Bronchial epithelial cell (primary cell): ENCODE data around the gene LTBP3. TPM values are rescaled to one million over a fixed set of nuclear protein-coding genes. Genes with fewer than 3 reads are reported as not detected.

Experiments
- DNase-seq: peaks from one replicate; pipeline ENCODE4 v3.0.0-alpha.2; 2010; ENCODE audit warnings: low read depth
- FAIRE-seq: peaks from 2 replicates; lab custom pipeline; 2011; peaks lifted over from hg19 to GRCh38; lab: Jason Lieb, UNC
- H3K27me3 ChIP-seq: 2 replicates; pipeline ENCODE4 v1.5.1; 2011; ENCODE audit warnings: low read length; ENCODE audit not compliant: control insufficient read depth, insufficient read depth
- H3K36me3 ChIP-seq: 2 replicates; pipeline ENCODE4 v1.5.1; 2011; ENCODE audit warnings: low read length; ENCODE audit not compliant: control insufficient read depth, insufficient read depth
- H3K4me3 ChIP-seq: 2 replicates; pipeline ENCODE4 v1.5.1; 2011; ENCODE audit warnings: mild to moderate bottlenecking, low read depth, low read length, control low read depth
- total RNA-seq: library from RNA; depleted of rRNA; stranded (reverse); fragments of >200 nt; gene quantifications from 2 replicates; pipeline ENCODE4 v1.2.1, GENCODE V29; 2014
- TF ChIP-seq, protein P1 (sequence below): IDR thresholded peaks from 2 replicates; pipeline ENCODE4 v1.5.1; 2011; ENCODE audit warnings: mild to moderate bottlenecking, moderate library complexity, low read length, control low read depth, inconsistent platforms; ENCODE audit not compliant: insufficient read depth, severe bottlenecking

The LTBP3 gene
- total RNA-seq, 1 donor from 2014 or later: 35.0 TPM

DNA sequence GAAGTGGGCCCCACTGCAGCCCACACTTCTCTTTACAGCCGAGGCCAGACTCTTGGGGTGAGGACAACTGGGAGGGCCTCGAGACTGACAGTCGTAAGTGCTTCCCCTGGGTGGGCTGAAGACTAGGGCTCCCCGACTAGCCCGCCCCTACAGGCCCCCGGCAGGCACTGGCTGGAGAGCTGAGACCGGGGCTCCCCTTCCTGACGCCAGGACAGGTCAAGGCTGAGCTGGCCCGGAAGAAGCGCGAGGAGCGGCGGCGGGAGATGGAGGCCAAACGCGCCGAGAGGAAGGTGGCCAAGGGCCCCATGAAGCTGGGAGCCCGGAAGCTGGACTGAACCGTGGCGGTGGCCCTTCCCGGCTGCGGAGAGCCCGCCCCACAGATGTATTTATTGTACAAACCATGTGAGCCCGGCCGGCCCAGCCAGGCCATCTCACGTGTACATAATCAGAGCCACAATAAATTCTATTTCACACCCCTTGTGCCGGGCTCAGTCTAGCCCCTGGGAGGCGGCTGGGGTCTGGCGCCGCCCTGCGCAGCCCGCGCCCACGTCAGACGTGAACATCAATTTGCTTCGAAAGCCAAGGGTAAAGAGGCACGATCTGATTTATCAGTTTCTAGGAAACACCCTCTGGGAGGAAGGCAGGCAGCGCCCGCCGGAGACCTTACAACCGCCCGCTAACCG, 19.8 kb downstream of the LTBP3 start:
- TF ChIP-seq, protein P1, sequence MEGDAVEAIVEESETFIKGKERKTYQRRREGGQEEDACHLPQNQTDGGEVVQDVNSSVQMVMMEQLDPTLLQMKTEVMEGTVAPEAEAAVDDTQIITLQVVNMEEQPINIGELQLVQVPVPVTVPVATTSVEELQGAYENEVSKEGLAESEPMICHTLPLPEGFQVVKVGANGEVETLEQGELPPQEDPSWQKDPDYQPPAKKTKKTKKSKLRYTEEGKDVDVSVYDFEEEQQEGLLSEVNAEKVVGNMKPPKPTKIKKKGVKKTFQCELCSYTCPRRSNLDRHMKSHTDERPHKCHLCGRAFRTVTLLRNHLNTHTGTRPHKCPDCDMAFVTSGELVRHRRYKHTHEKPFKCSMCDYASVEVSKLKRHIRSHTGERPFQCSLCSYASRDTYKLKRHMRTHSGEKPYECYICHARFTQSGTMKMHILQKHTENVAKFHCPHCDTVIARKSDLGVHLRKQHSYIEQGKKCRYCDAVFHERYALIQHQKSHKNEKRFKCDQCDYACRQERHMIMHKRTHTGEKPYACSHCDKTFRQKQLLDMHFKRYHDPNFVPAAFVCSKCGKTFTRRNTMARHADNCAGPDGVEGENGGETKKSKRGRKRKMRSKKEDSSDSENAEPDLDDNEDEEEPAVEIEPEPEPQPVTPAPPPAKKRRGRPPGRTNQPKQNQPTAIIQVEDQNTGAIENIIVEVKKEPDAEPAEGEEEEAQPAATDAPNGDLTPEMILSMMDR: no peak
- Histone ChIP-seq H3K4me3 (no peak overlapping the region), H3K27me3 (no peaks in the 10 kb centered on the region), H3K36me3 (peaks cover 13% of the 10 kb centered on the region)
- FAIRE-seq (no peak), DNase-seq (no peak)

DNA sequence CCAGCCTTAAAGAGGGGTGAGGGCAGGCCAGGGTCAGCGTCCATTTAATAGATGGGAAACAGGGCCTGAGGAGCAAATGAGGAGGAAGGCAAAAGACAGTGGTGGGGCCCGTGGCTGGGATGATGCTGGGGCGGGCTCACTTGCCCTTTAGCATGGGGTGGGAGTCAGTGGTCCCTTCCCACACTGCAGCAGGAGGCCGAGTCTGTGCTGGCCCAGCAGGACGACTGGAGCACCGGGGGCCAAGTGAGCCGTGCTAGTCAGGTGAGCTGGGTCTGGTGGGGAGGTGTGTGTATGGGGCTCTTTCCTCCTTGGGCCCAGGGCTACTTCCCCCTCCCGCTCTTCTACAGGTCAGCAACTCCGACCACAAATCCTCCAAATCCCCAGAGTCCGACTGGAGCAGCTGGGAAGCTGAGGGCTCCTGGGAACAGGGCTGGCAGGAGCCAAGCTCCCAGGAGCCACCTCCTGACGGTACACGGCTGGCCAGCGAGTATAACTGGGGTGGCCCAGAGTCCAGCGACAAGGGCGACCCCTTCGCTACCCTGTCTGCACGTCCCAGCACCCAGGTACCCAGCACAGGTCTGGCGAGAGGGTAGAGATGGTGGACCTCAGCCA, 20.4 kb downstream of the LTBP3 start:
- DNase-seq (no peak), FAIRE-seq (no peak)
- no peak overlapping the region for H3K4me3 ChIP-seq
- TF ChIP-seq, protein P1: no peak
- no peaks in the 10 kb centered on the region for H3K27me3 ChIP-seq
- H3K36me3 ChIP-seq: peaks cover 15% of the 10 kb centered on the region

DNA sequence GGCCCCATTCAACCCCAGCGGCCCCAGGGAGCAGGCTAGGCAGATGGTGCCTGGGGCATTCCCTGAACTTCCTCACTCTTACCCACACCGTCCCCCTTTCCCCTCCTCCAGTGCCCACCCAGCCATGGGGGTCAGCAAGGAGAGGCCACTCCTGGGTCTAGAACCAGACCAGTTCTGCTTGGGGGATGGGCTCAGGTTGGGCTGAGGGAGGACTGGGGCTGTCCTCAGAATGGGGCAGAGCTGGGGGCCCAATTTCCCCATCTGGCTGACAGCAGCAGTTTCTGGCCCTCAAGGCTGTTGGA, 20.9 kb downstream of the LTBP3 start:
- DNase-seq (no peak), FAIRE-seq (no peak)
- no peak overlapping the region for H3K4me3 ChIP-seq
- TF ChIP-seq, protein P1: no peak
- peaks cover 18% of the 10 kb centered on the region for H3K36me3 ChIP-seq
- H3K27me3 ChIP-seq: no peaks in the 10 kb centered on the region

DNA sequence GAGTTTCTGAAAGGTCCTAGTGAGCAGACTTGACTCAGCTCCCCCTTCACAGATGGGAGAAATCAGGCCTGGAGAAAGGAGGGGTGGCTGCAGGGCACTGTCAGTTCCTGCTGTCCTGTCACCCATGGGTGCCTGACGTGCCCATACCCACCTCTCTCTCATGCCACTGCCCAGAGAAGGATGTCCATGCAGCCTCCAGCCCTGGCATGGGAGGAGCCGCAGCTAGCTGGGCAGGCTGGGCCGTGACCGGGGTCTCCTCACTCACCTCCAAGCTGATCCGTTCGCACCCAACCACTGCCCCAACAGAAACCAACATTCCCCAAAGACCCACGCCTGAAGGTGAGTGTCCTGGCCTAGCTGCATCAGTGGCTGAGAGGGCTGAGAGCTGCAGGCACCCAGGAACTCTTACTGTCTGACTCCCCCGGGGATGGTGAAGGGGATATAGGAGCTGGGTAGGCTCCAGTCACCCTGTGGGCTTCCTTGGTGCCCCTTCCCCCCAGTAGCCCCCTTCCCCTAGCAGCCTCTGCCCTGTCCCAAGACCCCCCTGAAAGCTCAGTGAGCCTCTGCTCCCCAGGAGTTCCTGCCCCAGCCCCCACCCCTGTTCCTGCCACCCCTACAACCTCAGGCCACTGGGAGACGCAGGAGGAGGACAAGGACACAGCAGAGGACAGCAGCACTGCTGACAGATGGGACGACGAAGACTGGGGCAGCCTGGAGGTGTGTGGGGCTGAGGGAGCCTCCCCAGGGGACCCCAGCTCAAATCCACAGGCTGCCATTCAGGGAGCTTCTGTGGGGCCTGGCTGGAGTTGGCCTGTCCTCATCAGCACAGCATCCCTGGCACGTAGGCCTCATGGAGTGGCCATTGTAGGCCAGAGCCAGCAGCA, 21.5 kb downstream of the LTBP3 start:
- FAIRE-seq: no peak
- H3K27me3 ChIP-seq: no peaks in the 10 kb centered on the region
- no peak for DNase-seq
- peaks cover 21% of the 10 kb centered on the region for H3K36me3 ChIP-seq
- TF ChIP-seq, protein P1: no peak
- no peak overlapping the region for H3K4me3 ChIP-seq

DNA sequence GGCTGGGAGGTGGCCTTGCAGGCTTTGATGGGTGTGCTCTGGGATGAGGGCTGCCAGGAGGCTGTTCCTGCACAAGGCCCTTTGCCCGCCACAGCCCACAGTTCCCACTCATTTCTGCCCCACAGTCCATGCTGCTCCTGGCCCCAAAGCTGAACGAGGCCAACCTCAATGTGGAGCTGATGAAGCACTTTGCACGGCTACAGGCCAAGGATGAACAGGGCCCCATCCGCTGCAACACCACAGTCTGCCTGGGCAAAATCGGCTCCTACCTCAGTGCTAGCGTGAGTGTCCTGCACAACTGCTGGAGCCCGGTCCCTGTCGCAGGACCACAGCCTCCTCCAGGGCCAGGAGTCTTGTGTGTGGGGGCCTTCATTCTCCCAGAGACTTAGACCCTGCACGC, 23.1 kb downstream of the LTBP3 start:
- H3K27me3 ChIP-seq: no peaks in the 10 kb centered on the region
- TF ChIP-seq, protein P1: no peak
- peaks cover 36% of the 10 kb centered on the region for H3K36me3 ChIP-seq
- DNase-seq (no peak), FAIRE-seq (no peak)
- no peak overlapping the region for H3K4me3 ChIP-seq
